ENCODE measurements around the gene TUBB2A. TPM values are rescaled to one million over a fixed set of nuclear protein-coding genes. Genes with fewer than 3 reads are reported as not detected.

Gene TUBB2A
- total and polyA plus RNA-seq, 10 of the 15 experiments (the other 5 are each of a cell fraction or from before 2014, with no cell fraction given), result 2.2 to 49.5 (median 31.3) TPM

DNA sequence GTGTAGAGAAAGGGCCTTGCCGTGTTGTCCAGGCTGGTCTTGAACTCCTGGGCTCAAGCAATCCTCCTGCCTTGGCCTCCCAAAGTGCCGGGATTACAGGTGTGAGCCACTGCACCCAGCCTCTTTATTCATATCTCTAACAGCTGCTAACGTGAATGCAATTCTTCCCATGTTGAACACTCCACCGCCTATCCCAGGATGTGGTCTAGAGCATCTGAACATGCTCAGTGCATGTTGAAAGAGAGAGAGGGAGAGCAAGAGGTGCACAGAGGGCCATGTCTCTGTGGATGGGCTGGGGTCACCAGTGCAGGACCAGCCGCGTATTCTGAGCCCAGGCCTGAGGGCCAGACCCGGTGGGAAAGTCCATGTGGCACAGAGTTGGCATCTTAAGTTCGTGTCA lies 12.8 kb downstream of the TUBB2A start (continued):
- TF ChIP-seq BCL11A (IDR thresholded peaks at IDR 0.05; ENCODE audit: low read depth, low read length) (no peak), ETV6 (conservative IDR thresholded peaks at IDR 0.05 in 1 of 2, IDR thresholded peaks at IDR 0.05 in 1 of 2; ENCODE audit: borderline replicate concordance in 1 of 2, low read depth in 1 of 2) (no peak), CREB1 (IDR thresholded peaks at IDR 0.05; ENCODE audit: low read depth) (no peak), BRCA1 (IDR thresholded peaks at IDR 0.05; ENCODE audit: low read depth, low read length) (no peak), ZNF592 (IDR thresholded peaks at IDR 0.05) (no peak)
- TF ChIP-seq, protein P1, sequence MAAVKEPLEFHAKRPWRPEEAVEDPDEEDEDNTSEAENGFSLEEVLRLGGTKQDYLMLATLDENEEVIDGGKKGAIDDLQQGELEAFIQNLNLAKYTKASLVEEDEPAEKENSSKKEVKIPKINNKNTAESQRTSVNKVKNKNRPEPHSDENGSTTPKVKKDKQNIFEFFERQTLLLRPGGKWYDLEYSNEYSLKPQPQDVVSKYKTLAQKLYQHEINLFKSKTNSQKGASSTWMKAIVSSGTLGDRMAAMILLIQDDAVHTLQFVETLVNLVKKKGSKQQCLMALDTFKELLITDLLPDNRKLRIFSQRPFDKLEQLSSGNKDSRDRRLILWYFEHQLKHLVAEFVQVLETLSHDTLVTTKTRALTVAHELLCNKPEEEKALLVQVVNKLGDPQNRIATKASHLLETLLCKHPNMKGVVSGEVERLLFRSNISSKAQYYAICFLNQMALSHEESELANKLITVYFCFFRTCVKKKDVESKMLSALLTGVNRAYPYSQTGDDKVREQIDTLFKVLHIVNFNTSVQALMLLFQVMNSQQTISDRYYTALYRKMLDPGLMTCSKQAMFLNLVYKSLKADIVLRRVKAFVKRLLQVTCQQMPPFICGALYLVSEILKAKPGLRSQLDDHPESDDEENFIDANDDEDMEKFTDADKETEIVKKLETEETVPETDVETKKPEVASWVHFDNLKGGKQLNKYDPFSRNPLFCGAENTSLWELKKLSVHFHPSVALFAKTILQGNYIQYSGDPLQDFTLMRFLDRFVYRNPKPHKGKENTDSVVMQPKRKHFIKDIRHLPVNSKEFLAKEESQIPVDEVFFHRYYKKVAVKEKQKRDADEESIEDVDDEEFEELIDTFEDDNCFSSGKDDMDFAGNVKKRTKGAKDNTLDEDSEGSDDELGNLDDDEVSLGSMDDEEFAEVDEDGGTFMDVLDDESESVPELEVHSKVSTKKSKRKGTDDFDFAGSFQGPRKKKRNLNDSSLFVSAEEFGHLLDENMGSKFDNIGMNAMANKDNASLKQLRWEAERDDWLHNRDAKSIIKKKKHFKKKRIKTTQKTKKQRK (IDR thresholded peaks at IDR 0.05; ENCODE audit: low read depth, low read length), result no peak

All from GM12878 (cell line).